ENCODE results near the gene GPC3. TPM values are rescaled to one million over a fixed set of nuclear protein-coding genes. Genes with fewer than 3 reads are reported as not detected.
A peak's percentile ranks its signal among the peaks of the same experiment; 100 is the strongest.

Gene GPC3
- total RNA-seq, 1 donor: not detected

DNA sequence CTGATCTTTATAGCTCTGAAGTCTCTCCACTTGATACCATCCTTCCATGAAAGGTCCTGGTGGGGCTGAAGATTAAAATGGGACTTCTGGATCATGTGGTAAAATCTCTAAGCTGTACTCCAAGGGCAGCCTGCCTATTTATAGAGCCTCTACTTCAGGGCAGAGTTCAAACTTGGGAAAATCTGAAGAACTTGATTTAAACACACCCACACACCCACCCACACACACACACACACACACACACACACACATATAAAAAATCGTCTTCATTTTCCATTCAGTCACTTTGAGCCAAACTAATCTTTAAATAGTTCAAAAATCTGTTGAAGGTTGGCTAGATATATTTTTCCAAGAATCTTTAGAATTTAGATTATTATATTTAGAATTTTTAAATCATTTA is 335.2 kb downstream of the GPC3 start:
- DNase-seq (ENCODE audit: low read depth): no peak
- no peak overlapping the region for H3K4me3 ChIP-seq (ENCODE audit: low read depth, low read length)
- TF ChIP-seq, protein P1, sequence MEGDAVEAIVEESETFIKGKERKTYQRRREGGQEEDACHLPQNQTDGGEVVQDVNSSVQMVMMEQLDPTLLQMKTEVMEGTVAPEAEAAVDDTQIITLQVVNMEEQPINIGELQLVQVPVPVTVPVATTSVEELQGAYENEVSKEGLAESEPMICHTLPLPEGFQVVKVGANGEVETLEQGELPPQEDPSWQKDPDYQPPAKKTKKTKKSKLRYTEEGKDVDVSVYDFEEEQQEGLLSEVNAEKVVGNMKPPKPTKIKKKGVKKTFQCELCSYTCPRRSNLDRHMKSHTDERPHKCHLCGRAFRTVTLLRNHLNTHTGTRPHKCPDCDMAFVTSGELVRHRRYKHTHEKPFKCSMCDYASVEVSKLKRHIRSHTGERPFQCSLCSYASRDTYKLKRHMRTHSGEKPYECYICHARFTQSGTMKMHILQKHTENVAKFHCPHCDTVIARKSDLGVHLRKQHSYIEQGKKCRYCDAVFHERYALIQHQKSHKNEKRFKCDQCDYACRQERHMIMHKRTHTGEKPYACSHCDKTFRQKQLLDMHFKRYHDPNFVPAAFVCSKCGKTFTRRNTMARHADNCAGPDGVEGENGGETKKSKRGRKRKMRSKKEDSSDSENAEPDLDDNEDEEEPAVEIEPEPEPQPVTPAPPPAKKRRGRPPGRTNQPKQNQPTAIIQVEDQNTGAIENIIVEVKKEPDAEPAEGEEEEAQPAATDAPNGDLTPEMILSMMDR (IDR thresholded peaks at IDR 0.05; ENCODE audit: insufficient read depth, low read length): no peak

- TF ChIP-seq, protein P1 (IDR thresholded peaks at IDR 0.05; ENCODE audit: insufficient read depth, low read length): no peak
- no peak overlapping the region for H3K4me3 ChIP-seq (ENCODE audit: low read depth, low read length)
- no peak for DNase-seq (ENCODE audit: low read depth)
Observed at GRCh38 chrX:133649651-133650050, 335.7 kb downstream of the GPC3 start.

- TF ChIP-seq, protein P1 (IDR thresholded peaks at IDR 0.05; ENCODE audit: insufficient read depth, low read length): no peak
- H3K4me3 ChIP-seq (ENCODE audit: low read depth, low read length): no peak overlapping the region
- no peak for DNase-seq (ENCODE audit: low read depth)
Observed at GRCh38 chrX:133648594-133648993, 336.8 kb downstream of the GPC3 start.

DNA sequence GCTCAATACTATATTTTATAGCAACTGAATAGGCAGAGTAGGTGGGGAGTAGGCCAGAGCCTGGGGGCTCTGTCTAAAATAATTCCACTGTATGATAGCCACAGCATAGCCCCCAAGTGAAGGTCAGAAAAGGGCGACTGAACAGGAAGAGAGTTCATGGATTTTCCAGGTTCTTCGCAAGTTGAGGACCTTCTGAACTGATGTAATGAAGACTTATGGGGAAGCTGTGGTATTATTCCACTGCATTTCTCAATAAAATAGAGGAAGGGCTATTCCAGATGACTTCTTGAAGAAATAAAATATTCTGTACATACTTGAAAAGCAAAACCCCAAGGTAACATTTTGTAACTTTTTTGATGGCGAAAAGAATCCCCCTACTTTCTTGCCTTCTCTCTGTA is 338.7 kb downstream of the GPC3 start:
- DNase-seq (ENCODE audit: low read depth): no peak
- H3K4me3 ChIP-seq (ENCODE audit: low read depth, low read length): no peak overlapping the region
- TF ChIP-seq, protein P1 (IDR thresholded peaks at IDR 0.05; ENCODE audit: insufficient read depth, low read length): no peak

DNA sequence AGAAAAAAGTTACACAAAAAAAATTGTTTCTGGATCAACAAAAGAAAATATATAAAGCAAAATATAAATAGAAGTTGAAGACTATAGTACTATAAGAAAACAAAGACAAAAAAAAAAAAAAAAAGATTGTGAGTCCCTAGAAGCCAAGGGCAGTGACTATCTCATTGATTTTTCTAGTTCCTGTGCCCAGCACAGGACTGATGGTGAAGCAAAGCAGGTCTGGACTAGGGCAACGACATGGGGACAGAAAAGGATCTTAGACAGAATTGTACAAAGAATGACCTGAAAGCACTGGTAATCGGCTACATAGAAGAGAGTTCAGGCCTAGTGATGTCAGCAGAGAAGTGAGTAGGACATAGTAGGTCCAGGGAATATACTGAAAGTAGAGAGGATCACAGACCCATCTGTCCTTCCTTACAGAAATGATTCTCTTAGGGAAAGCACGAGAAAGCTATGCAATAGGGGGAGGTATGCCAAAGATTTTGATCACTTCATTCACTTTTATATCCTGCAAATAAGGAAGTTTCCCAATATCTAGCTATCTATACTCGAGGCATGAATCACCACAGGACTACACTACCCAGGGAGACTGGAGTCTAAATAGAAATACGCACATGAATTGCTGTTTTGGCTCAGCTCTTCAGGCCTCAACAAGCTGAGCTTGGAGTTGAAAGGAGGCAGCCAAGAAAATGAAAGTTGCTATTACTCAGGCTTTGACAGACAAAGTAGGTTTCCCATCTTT is 339.2 kb downstream of the GPC3 start:
- no peak overlapping the region for H3K4me3 ChIP-seq (ENCODE audit: low read depth, low read length)
- TF ChIP-seq, protein P1 (IDR thresholded peaks at IDR 0.05; ENCODE audit: insufficient read depth, low read length): no peak
- peak; percentile 92 for DNase-seq (ENCODE audit: low read depth)

- DNase-seq (ENCODE audit: low read depth): peak; percentile 71
- TF ChIP-seq, protein P1 (IDR thresholded peaks at IDR 0.05; ENCODE audit: insufficient read depth, low read length): no peak
Observed at GRCh38 chrX:133645256-133645655, 340.1 kb downstream of the GPC3 start.

More at GRCh38 chrX:133645256-133645655, 340.1 kb downstream of the GPC3 start:
- no peak overlapping the region for H3K4me3 ChIP-seq (ENCODE audit: low read depth, low read length)

Measured in fibroblast of the aortic adventitia (primary cell).